Hair follicular keratinocyte (primary cell): ENCODE measurements around the gene OTULINL. TPM values are rescaled to one million over a fixed set of nuclear protein-coding genes. Genes with fewer than 3 reads are reported as not detected.

Experiments
- total RNA-seq: library from RNA; depleted of rRNA; stranded (reverse); fragments of >200 nt; gene quantifications from 2 replicates; pipeline ENCODE4 v1.2.3, GENCODE V29; 2015

OTULINL gene
- 0.27 and 0.78 TPM in 2 replicates for total RNA-seq

GRCh38 chr5:14581106-14581890, at the start of gene OTULINL:
OTULINL (plus strand) TSS chr5:14581792; CDS start chr5:14581895, 103 bp downstream.

Other genes starting within 250 kb of the OTULINL start
- gene OTULIN, start 82.9 kb downstream of the OTULINL start, total RNA-seq: 28.4 and 31.5 TPM in 2 replicates